ENCODE results near the gene ARHGAP23. TPM values are rescaled to one million over a fixed set of nuclear protein-coding genes. Genes with fewer than 3 reads are reported as not detected.
"Not testable (repeated sequence)": the region's sequence is repeated elsewhere in the genome, so short reads cannot be mapped to it uniquely, and the experiment has no call there.

The ARHGAP23 gene
- total RNA-seq, 1 donor from 2014 or later: 67.0 TPM

GRCh38 chr17:38491346-38492066, 63.2 kb downstream of the ARHGAP23 start:
- not testable (repeated sequence) for DNase-seq

- peak; percentile 94 for DNase-seq
Measured at GRCh38 chr17:38492067-38493040, 64.1 kb downstream of the ARHGAP23 start.

DNA sequence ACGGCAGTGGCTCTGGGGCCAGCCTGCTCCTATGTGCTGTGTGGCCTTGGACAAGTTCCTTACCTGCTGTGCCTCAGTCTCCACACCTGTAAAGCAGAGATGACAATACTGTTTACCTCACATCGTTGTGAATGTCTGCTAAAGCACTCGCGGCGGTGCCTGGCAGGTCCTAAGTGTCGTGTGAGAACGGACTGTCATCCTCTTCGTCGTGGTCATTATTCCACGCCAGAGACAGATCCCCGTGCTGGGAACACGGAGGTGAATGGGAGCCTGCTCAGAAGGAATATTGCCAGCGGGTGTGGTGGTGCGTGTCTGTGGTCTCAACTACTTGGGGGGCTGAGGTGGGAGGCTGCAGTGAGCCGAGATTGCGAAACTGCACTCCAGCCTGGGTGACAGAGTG, 65.9 kb downstream of the ARHGAP23 start:
- not testable (repeated sequence) for DNase-seq

DNA sequence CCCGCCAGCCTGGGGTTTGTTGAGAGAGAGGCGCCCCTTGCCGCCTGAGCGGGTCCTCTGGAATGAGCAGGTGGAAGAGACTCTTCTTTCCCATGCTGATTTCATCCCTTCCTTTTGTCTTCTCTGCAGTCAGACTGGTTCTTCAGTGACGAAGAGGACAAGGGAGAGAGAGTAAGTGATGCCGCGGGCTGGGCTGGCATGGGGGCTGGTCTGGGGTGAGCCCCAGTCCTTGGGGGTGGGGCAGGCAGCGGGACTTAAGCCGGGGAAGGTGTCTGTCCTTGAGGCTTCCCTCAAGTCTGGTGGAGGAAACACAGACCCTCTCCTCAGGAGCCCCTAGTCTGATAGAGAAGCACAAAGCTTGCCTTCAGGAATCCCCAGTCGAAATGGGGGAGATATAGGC, 69.4 kb downstream of the ARHGAP23 start:
- DNase-seq: not testable (repeated sequence)

- DNase-seq: no peak
Measured at GRCh38 chr17:38498353-38498752, 70.1 kb downstream of the ARHGAP23 start.

DNA sequence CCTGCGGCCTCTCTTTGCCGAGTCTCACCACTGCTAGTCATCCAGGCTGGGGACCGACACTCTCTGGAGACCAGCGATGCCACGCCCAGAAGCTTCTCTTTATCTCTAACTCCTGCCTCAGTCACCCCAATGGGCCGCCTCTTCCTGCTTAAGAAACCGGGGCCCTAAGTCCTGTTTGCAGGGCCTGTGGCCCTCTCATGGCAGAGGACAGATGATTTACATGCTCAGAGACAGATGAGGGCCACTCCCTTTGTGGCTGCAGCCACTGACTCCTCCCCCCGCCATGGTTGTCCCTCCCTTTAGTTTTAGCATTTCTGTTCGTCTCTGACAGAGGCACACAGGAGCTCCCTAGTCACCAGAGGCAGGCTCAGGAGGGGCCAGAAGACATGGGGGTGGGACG, 71.0 kb downstream of the ARHGAP23 start:
- DNase-seq: not testable (repeated sequence)

DNA sequence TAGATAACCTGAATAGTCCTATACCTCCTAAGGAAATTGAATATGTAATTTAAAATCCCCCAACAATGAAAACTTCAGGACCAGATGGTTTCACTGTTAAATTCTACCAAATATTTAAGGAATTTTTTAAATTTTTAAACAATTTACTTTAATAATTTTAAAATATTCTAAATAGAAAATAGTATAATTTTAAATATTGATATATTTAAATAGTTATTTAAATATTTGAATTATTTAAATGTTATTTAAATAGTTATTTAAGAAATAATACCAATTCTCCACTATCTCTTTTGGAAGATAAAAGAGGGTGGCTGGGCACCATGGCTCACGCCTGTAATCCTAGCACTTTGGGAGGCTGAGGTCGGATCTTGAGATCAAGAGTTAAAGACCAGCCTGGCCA, 73.5 kb downstream of the ARHGAP23 start:
- DNase-seq: not testable (repeated sequence)

DNA sequence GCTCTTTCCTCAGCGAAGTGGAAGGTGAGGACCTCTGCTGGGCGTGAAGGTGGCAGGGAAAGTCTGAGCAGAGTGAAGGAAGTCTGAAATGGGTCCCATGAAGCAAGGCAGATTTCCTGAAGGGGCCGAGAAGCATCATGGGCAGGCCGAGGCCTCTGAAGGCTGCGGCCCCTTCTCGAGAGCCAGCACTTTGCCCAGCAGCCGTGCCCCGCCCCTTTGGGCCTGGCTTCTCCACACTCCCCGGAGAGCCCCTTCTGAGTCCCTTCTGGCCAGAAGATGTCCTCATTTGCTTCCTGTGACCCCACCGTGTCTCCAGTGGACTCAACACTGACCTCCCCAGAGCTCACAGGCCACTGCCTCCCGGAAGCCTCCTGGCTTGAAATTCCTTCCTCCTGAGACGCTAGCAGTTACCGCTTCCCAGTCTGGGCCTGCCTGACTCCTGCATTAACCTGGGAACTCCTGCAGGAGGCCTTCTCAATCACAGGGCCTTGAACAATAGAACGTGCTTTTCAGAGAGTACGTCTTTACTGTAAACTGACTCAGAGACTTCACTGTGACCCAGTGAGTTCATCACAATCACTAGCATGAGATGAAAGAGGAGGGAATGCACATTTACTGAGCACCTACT, 75.1 kb downstream of the ARHGAP23 start:
- DNase-seq: not testable (repeated sequence)

DNA sequence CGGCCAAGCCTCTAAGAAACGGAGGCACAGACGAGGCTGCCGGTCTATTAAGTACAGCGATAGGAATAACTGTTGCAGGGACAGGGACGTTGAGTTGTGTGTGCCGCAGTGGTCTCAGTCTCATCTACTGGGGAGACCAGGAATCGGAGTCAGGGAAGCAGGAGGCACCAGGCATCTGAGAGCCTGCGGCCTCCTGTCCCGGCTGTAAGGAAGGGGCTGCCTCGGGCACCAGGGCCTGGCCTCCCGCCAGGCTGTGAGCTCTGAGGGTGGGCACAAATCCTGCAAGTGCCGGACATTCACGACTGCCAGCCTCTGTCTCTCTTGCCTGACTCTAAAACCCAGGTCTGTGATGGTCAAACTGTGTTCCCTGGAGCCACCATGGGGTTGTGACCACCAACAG, 76.0 kb downstream of the ARHGAP23 start:
- no peak for DNase-seq

DNA sequence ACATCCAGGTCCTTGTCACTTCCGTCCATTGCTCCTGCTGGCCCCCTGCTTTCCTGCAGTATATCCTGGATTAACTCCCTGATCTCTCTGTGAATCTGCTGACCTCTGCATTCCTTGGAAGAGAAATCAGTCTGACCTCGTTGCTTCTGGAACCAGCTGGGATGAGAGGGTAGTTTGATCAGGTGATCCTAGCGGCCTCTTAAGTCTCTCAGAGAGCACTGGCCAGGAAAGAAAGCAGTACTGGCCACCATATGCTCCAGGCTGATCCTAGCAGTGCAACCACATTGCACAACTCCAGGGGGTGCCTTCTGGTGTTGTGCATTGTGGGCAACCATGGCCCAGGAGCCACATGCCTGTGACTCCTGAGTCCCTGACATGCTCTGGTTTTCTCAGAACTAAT, 79.2 kb downstream of the ARHGAP23 start:
- no peak for DNase-seq

GRCh38 chr17:38507921-38508569, 79.8 kb downstream of the ARHGAP23 start:
- DNase-seq: no peak

DNA sequence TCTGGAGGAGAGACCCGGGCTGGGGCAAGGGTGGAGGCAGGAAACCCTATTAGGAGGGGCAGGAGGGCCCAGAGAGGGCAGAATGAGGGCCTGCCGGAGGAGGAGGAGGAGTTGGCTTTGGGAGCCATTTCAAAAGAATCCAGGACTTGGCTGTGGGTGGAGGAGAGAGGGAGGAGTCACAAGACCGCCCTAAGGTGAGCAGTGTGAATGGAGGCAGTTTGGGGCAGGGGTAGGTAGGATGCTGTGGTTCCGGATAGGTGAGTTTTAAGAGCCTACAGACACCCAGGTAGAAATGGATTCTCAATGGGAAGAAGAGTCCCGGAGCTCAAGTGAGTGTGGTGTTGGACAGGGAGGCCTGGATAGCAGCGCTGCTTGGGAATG, 80.3 kb downstream of the ARHGAP23 start:
- no peak for DNase-seq

DNA sequence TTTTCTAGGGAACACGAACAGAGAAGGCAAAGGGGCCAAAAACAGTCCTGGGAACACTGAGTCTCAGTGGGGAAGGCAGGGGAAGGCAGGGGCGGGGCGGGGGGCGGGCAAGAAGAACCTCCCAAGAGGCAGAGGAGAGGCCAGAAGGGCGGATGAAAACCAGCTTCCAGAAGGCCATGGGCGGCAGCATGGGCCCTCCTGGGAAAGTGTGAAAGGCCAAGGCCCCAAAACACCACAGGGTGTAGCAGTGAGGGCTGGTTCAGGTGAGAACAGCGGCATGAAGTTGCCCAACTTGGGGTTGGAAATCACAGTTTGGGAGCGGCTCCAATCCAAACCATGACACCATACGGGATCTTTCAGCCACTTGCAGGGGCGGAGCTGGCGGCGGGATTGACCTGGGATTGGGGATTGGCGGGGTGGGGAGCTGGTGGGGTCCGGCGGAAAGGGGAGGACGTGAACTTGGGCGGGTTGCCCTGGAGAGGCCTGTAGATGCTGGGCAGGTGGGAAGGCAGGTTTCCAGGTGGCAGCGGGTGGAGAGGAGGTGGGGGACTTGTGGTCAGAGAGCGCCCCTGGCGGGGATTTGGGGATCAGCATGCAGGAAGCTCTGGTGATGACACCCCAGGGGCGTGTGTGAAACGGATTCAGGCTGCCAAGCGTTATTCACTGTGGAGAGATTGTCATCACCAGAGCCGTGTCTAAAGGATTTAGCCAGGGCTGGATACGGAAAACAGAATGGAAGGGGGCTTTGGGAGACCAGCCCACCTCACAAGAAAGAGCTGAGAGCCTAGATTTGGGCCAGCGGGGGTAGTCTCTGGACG, 80.9 kb downstream of the ARHGAP23 start:
- peak; percentile 95 for DNase-seq

DNA sequence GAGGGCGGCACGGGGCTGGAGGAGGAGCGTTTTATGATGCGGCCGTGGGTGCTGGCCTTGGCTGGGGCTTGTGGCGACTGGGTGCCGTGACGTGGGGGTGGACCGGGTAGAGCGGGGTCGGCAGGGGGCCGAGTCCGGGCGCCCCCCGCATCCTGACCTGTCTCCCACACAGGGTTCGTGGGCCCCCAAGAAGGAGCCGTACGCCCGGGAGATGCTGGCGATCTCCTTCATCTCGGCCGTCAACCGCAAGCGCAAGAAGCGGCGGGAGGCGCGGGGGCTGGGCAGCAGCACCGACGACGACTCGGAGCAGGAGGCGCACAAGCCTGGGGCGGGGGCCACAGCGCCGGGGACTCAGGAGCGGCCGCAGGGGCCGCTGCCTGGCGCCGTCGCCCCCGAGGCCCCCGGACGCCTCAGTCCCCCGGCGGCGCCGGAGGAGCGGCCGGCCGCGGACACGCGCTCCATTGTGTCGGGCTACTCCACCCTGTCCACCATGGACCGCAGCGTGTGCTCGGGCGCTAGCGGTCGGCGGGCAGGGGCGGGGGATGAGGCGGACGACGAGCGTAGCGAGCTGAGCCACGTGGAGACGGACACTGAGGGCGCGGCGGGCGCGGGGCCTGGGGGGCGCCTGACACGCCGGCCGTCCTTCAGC, 81.6 kb downstream of the ARHGAP23 start:
- DNase-seq: peak; percentile 32

GRCh38 chr17:38510421-38511149, 82.3 kb downstream of the ARHGAP23 start:
- DNase-seq: peak; percentile 69

- DNase-seq: no peak
Measured at GRCh38 chr17:38511150-38512108, 83.2 kb downstream of the ARHGAP23 start.

GRCh38 chr17:38512473-38513058, 84.3 kb downstream of the ARHGAP23 start:
- DNase-seq: no peak

GRCh38 chr17:38526526-38526925, 98.3 kb downstream of the ARHGAP23 start:
- not testable (repeated sequence) for DNase-seq

Data from tongue (tissue), 2 donors.